NCI-H526 (cell line): ENCODE measurements around the gene KLK6.

Experiments
- DNase-seq, 2 experiments: peaks; one replicate each; lab custom pipeline; 2025; lab: John Stamatoyannopoulos, UW

Gene KLK6

GRCh38 chr19:50910722-50911121, 58.7 kb downstream of the KLK6 start:
- no peak for DNase-seq

GRCh38 chr19:50909240-50910070, 59.9 kb downstream of the KLK6 start:
- peak; percentile 63 to 90 for DNase-seq
